ENCODE data around the gene TBKBP1. TPM values are rescaled to one million over a fixed set of nuclear protein-coding genes. Genes with fewer than 3 reads are reported as not detected.

TBKBP1 gene
- total and polyA plus RNA-seq, 8 donors: 2.9 to 14.3 (median 6.3) TPM

DNA sequence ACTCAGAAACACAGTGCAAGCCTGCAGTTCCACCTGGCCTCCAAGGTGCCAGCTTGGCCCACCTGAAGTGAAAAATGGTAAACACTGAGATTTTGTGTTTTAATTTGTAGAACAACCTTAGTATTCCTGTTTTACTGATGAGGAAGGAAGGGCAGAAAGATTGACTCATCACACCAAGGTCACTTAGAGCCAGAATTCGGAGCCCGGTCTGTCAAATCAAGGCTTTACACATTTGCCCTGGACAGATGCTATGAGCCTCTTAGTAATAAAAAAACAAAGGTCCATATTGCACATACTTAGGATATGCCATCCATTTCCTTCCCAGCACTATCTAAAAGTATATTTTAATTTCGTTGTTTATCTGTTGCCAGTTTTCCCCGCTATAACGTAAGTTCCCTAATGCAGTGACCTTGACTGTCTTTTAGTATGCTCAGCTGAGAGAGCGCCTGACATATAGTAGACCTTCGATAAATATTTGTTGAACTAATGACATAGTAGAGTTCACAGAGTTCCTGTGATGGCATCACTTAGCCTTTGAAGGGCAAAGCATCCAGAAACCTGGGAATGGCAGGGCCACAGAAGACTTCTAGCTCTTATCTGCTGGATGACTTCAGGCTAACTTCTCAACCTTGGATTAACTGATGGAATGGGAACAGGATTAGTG, 7.2 kb upstream of the TBKBP1 start:
- TF ChIP-seq POLR2AphosphoS5 (IDR thresholded peaks at IDR 0.05): no peak
- TF ChIP-seq POLR2A (IDR thresholded peaks at IDR 0.05): no peak
- no peak for TF ChIP-seq CTCF (IDR thresholded peaks at IDR 0.05)
- TF ChIP-seq EP300 (IDR thresholded peaks at IDR 0.05): no peak
- intact Hi-C loops (cut with DNase I; ENCODE audit: low total_unique reads): no loop called here
- H3K36me3 ChIP-seq: peaks cover 10 to 44% (median 35%) of the 10 kb centered on the region in 4 donors
- H3K4me1 ChIP-seq: peaks cover 0 to 29% (median 17%) of the 10 kb centered on the region in 4 donors
- no peak for DNase-seq
- no peak overlapping the region for H3K4me3 ChIP-seq
- H3K9me3 ChIP-seq: no peaks in the 10 kb centered on the region
- 71 to 78% (median 76%) methylated on average over 7 of the region's 7 CpGs for WGBS, 5 donors
- no peaks in the 10 kb centered on the region for H3K27me3 ChIP-seq
- H3K27ac ChIP-seq: peak overlapping the region in 3 of 5 donors; percentile 26 to 65 (median 52)

- intact Hi-C loops (cut with DNase I; ENCODE audit: low total_unique reads): no loop called here
- Histone ChIP-seq H3K4me3 (no peak overlapping the region), H3K9me3 (no peaks in the 10 kb centered on the region), H3K27me3 (no peaks in the 10 kb centered on the region), H3K27ac (peak overlapping the region in 3 of 5 donors; percentile 26 to 65 (median 52)), H3K36me3 (peaks cover 5 to 38% (median 30%) of the 10 kb centered on the region in 4 donors), H3K4me1 (peaks cover 0 to 34% (median 20%) of the 10 kb centered on the region in 4 donors)
- TF ChIP-seq POLR2A (IDR thresholded peaks at IDR 0.05) (no peak), CTCF (IDR thresholded peaks at IDR 0.05) (no peak), EP300 (IDR thresholded peaks at IDR 0.05) (no peak), POLR2AphosphoS5 (IDR thresholded peaks at IDR 0.05) (no peak)
- no peak for DNase-seq
These were observed 6.7 kb upstream of the TBKBP1 start for GRCh38 chr17:47687328-47687690.

DNA sequence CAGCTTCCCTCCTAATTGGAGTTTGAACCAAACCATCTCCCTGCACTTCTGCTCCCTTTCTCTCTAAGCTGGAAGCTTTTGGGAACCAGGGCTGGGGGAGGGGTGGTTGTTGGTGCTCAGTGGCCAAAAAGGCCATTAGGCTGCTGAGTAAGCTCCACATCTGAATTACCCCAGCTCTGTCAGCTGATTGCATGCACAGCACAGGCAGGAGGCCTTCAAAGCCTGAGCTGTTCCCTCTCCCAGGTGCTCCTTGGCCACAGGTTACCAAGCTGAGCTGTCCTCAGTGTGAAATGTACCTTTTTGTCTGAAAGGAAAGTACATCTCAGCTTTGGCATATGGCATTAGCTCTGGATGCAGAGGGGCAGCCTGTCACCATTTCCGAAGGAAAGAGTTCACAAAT, 6.2 kb upstream of the TBKBP1 start:
- WGBS, 5 donors: 85 to 92% (median 91%) methylated on average over 1 of the region's 1 CpG
- Histone ChIP-seq H3K27me3 (no peaks in the 10 kb centered on the region), H3K4me3 (no peak overlapping the region), H3K27ac (peak overlapping the region in 2 of 5 donors; percentile 52 to 65), H3K36me3 (peaks cover under 1 to 34% (median 26%) of the 10 kb centered on the region in 4 donors), H3K4me1 (peaks cover 4 to 38% (median 25%) of the 10 kb centered on the region in 4 donors), H3K9me3 (no peaks in the 10 kb centered on the region)
- no peak for DNase-seq
- intact Hi-C loops (cut with DNase I; ENCODE audit: low total_unique reads): no loop called here
- TF ChIP-seq CTCF (IDR thresholded peaks at IDR 0.05) (no peak), POLR2A (IDR thresholded peaks at IDR 0.05) (no peak), EP300 (IDR thresholded peaks at IDR 0.05) (no peak), POLR2AphosphoS5 (IDR thresholded peaks at IDR 0.05) (no peak)

DNA sequence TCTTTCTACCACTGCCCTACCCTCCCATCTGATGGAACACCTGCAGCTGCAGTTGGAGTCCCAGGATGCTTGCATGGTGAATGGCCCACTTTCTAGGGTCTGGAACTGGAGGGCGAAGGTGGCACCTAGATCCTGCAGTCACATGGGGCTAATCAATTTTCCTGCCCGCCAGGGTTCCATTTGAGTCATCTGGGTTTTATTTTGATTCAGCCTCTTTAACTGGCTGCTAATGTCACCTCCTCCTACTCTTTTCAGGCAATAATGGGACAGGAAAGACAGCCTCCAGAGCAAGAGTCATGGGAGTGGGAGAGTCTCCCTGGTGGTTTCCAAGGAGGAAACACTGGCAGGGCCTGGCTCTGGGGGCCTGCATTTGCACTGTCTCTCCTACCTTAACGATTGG, 3.8 kb upstream of the TBKBP1 start:
- 56 to 77% (median 62%) methylated on average over 3 of the region's 3 CpGs for WGBS, 5 donors
- Histone ChIP-seq H3K9me3 (no peaks in the 10 kb centered on the region), H3K36me3 (peaks cover 0 to 10% (median 5%) of the 10 kb centered on the region in 4 donors), H3K27ac (no peak overlapping the region), H3K27me3 (no peaks in the 10 kb centered on the region), H3K4me1 (peaks cover 15 to 53% (median 44%) of the 10 kb centered on the region in 4 donors), H3K4me3 (no peak overlapping the region)
- TF ChIP-seq POLR2AphosphoS5 (IDR thresholded peaks at IDR 0.05): no peak
- TF ChIP-seq POLR2A (IDR thresholded peaks at IDR 0.05): no peak
- TF ChIP-seq CTCF (IDR thresholded peaks at IDR 0.05): no peak
- TF ChIP-seq EP300 (IDR thresholded peaks at IDR 0.05): no peak
- intact Hi-C loops (cut with DNase I; ENCODE audit: low total_unique reads): no loop called here
- DNase-seq: no peak
